Left colon (tissue), 2 donors: ENCODE data around the gene ABR. TPM values are rescaled to one million over a fixed set of nuclear protein-coding genes. Genes with fewer than 3 reads are reported as not detected.
A peak's percentile ranks its signal among the peaks of the same experiment; 100 is the strongest.

ENCODE experiments used
- ATAC-seq: fragments of 200-7000 bp; cut with Tn5 transposase; one replicate; pipeline ENCODE4 v1.9.1; 2020; ENCODE audit warnings: mild to moderate bottlenecking, moderate library complexity
- DNase-seq, 2 donors: peaks; one replicate each; pipeline ENCODE4 v3.0.0-alpha.2; 2020
- intact Hi-C, 2 donors: fragments of 100-400 bp; cut with DNase I in 1 of 2; cut with micrococcal nuclease in 1 of 2; formaldehyde crosslinking; loops; one replicate each; pipeline versions ENCODE4 v1.11.2 to v1.14.0; 2022; cut with DNase I, micrococcal nuclease
- total RNA-seq, 2 donors: library from RNA; stranded (reverse); fragmentation: NEBNext Ultra II Directional; extraction: Animal tissue kit (Norgen Biotek cat#: 25700); gene quantifications; one replicate each; pipeline ENCODE4 v1.2.1, GENCODE V29; 2021
- donor health status: DM: no; HTN: no; CAD: no.
- donor health status: DM: yes; HTN: yes; CAD: no.

The ABR gene
- total RNA-seq, 2 donors from 2014 or later, result 310 to 373 TPM

DNA sequence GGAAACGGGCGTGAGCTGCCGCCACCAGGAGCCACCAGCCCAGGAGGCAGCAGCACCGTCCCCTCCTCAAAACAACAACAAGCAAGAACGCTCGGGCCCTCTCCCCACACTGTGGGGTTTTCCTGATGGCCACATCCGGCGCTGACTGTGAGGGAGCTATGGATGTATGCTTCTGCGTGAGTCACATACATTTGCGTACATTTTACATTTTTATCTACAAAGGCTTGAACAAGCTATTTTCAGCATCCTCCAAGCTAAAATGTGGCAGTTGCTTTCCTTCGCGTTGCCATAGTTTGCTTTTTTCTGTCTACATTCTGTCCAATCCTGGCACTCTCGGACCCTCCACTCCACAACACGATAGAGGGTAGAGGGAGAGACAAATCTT lies 2.0 kb upstream of the ABR start:
- ATAC-seq (no peak), DNase-seq (no peak)
- intact Hi-C loops, result loop anchor here in 1 of 2 donors (10.0 kb wide), 1 partner anchor 57 kb away; no protein-coding TSS in a partner anchor

DNA sequence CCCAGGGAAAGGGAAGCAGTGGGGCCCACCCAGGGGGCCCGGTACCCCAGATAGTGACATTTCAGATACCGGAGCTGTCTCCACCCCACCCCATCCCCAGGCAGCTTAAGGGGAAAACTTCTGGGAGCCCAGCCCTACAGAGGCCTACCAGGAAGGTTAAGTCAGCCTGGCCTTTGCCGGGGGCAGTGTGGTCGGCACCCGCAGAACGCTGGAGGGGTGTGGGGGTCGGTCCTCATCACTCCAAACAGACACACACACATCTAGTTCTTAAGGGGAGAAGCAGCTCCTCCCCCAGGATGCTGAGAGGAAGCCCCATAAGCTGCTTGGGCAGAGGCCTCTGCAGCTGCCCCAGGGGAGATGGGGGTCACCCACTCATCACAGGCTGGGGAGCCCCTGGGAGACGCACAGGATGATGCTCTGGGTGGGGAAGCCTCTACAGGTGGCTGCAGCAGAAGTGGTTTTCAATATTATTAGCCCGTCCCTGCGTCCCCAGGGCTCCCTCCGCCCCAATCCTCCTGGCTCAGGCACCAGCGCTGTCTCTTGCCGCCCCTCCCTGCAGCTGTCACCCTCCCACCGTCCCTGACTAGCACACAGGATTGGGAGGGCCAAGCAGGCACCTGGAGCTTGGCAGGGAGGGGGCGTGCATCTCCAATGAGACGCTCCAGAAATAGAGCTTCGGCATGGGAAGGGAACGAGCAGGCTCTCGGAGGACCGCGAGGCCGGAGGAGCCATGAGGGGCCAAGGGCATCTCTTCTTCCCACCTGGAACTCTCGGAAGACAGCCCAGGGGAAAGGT lies 1.4 kb upstream of the ABR start:
- peak; percentile 5 for ATAC-seq
- intact Hi-C loops, result loop anchor here in 1 of 2 donors (10.0 kb wide), 1 partner anchor 56 kb away; no protein-coding TSS in a partner anchor
- DNase-seq, result no peak

GRCh38 chr17:1179112-1179817 lies 516 bp downstream of the ABR start:
- intact Hi-C loops, result no loop called here
- ATAC-seq (peak; percentile 34), DNase-seq (peak in 1 of 2 donors; percentile 50)

- DNase-seq (no peak), ATAC-seq (no peak)
- intact Hi-C loops, result no loop called here
Observed at GRCh38 chr17:1177016-1177700, 2.6 kb downstream of the ABR start.

DNA sequence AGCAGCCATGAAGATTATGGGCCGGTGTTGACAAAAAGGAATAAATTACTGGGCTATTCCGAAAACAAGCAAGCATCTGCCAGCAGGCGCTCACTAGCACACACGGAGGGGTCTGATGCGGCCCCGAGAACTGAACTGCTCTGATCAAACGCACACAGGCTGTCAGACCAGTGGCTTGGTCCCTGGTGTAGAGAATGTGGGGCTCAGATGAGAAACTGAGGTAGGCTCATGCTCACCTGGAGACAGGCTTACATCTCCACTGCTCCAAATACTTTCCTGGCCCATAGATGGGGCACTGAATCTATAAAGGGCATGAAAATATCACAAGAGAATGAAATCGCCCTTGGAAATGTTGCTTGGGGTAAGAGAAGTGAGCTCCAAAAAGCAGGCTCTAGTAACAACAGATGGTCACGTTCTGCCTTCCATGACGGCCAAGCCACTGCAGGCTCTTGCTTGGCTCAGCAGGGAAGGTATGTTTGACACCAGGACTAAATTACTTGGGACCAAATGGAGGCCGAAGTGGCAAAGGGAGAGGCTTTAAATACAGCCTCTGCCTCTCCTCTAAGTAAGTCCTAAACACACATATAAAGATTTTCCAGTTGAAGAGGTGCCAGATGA lies 5.4 kb downstream of the ABR start:
- DNase-seq (no peak), ATAC-seq (no peak)
- intact Hi-C loops, result no loop called here

DNA sequence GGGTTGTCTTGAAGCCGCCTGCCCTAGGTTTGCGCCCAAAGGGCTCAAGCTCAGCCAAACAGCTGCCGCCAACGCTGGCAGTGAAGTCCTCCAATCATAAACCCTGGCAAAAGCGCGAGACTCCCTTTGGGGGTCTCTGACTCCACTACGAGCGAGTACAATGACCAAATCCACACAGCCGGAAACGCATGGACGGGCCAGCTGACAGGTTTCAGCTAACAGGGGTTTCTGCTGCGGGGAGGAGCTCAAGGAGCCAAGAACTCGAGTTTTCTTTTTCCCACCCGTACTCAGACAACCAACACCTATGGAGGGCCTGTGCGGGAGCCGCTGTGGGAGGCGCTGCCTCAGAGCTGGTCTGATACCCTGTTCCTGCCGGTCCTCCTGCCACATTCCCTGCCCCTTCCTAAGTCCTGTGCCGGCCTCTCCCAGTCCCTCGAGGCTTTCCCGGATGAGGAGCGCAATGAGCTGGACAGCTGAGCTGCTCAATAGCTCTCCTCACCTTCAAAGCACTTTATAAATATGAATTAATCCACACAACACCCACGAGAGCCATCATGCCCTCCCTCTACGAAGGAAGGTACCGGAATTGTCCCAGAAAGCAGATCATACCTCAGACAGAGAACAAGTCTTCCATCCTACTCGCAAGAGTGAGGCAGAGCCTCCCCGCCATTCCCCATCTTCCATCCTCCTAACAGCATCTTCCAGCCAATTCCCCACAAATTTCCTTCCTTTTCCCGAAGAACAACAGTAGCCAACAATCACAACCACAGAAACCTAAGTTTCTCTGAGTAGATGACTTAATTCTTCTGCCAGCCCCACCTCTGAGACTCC lies 6.1 kb downstream of the ABR start:
- DNase-seq (no peak), ATAC-seq (no peak)
- intact Hi-C loops, result no loop called here

DNA sequence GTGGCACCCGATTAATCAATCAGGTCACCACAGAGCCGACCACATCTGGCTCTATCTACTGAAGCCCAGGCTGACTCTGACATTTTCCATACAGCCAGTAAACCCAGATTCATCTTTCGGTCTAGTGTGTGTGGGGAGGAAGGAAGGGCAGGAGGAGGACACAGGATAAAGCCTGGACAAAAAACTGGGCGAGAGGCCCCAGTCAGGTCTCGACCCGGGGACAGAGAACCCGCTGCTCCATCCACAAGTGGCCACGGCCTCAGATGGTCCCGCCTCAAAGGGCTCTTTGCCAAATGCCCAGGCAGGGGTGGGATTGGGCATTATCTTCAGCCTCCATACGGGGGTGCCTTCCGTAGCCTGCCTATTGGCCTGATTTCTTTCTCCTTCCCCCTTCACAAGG lies 7.8 kb downstream of the ABR start:
- ATAC-seq, result no peak

DNA sequence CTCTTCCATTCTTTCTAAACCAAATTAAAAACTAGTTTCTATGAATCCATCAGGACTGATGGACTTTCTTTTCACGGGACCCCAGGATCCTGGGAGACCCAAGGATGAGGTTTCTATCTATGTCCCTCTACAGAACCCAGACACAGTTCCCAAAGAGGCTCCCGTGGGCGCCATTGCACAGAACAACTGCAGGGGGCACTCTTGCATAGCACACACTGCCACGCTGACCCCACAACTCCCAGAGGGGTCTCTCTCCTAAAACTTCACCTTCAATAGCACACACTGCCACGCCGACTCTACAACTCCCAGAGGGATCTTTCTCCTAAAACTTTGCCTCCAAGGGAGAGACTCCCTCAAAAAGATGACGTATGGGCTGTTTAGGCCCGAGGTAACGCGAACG lies 9.0 kb downstream of the ABR start:
- DNase-seq (no peak), ATAC-seq (no peak)
- intact Hi-C loops, result no loop called here

More for the DNA sequence above, 7.8 kb downstream of the ABR start:
- intact Hi-C loops, result no loop called here
- no peak for DNase-seq

DNA sequence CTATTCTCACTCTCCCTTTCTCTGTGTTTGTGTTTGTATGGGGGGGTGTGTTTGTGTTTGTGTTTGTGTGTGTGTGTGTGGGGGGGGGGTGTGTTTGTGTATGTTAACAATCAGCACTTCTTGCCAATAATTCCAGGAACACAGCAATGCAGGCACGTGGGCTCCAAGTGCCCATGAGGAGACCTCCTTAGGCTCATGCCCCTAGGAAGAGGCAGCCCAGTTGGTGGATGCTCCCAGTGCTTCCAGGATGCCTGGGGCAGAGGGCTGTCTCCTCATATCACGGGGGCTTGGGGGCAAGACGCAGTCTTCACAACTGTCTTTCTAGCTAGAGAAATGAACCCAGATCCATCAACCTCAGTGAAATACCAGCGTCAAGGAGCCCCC lies 9.9 kb downstream of the ABR start:
- DNase-seq, result no peak
- ATAC-seq, result no peak
- intact Hi-C loops, result no loop called here

GRCh38 chr17:1169221-1169928 lies 10.4 kb downstream of the ABR start:
- intact Hi-C loops, result no loop called here
- DNase-seq (no peak), ATAC-seq (no peak)

- intact Hi-C loops, result no loop called here
- no peak for ATAC-seq
- DNase-seq, result no peak
Observed at GRCh38 chr17:1168533-1169220, 11.1 kb downstream of the ABR start.

DNA sequence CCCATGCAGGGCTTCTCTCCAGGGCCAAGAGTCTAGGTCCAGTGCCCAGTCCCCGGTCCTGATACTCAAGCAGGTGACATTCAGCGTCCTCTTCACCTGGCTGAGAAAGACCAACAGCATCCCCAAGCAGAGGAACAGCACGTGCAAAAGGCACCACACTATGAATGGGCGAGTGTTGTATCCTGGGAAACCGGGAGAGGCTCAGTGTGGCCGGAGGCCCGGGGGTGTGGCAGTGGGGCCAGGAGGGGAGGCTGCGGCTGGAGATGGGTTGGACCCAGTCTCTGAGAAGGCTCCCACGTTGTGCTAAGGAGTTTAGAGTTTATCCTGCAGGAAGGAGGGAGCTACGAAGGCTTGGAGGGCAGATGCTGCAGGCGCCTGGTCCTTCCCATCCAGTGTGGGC lies 13.5 kb downstream of the ABR start:
- ATAC-seq (no peak), DNase-seq (no peak)
- intact Hi-C loops, result no loop called here

DNA sequence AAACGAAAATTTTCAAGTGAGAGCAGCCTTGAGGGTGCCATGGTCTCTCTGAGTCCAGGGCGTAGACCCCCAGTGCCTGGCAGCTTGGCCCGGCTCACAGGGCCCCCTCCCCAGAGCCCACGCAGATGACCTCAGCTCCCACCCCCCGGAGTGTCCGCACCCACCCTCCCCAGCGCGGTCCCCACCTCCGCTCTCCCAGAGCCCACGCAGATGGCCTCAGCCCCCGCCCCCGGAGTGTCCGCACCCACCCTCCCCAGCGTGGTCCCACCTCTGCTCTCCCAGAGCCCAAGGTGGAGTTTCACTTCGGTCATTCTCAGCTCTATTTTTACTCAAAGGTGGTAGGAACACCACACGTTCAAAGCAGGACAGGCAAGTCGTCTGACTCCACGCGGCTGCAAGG lies 13.9 kb downstream of the ABR start:
- ATAC-seq (no peak), DNase-seq (no peak)
- intact Hi-C loops, result no loop called here

GRCh38 chr17:1164935-1165556 lies 14.7 kb downstream of the ABR start:
- DNase-seq, result no peak
- peak; percentile 63 for ATAC-seq
- intact Hi-C loops, result no loop called here

DNA sequence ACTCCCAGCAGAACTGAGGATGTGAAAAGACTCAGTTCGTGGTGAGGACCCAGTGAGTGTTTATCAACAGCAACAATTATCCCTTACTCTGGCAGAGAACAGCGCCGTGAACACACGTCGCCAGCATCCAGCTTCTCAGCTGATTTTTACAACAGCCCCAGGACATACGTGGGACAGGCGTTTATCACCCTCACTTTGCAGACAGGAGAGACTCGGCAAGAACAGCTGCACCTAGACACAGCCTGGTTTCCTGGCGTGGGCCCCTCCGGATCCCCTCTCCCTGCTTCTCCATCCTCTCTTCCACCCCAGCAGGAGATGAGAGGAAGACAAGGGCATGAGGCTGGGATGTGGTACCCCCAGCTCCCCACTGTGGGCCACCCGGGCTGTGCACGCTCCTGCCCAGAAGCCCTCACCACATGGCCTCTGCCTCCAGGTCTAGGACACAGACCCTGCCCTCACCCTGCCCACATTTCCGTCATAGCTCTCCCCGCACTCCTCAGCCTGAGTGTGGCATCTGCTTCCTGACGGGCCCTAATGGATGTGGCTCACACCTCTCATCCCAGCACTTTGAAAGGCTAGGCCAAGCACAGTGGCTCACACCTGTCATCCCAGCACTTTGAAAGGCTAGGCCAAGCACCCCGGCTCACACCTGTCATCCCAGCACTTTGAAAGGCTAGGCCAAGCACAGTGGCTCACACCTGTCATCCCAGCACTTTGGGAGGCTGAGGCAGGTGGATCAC lies 17.5 kb downstream of the ABR start:
- no peak for DNase-seq
- ATAC-seq, result peak; percentile 13
- intact Hi-C loops, result no loop called here

DNA sequence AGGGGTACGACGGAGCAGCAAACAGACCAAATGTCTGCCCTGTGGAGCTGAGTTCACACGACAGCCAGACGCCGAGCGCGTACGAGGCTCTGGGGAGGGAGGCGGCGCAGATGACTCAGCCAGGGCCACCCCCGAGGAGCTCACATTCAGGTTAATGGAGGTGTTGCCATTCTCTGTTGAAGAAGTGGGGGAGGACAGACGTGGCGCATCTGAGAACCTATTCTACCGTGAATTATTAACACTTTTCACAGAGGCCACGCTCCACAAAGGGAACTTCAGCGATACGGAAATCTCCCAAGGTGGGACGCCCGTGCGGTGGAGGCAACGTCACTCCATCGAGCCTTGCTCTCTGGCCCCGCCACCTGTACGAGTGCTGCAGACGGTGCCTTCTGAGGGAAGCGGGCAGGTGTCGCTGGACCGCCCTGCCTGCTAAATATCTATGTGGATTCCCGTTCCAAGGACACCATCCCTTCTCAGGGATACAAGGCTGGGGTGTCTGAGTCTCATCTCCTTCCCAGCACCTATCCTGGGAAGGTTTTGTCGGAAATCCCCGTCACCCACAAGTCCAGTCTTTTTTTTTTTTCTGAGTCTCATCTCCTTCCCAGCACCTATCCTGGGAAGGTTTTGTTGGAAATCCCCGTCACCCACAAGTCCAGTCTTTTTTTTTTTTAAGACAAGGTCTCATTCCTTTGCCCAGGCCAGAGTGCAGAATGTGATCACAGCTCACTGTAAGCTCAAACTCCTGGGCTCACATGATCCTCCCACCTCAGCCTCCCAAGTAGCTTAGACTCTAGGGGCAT lies 19.0 kb downstream of the ABR start:
- no peak for ATAC-seq
- DNase-seq, result no peak
- intact Hi-C loops, result no loop called here
